A673 (cell line): ENCODE results near the gene INSR.

Experiments
- CTCF ChIP-seq: fragments of 300-800, 200-600 bp; sonication (generic); conservative IDR thresholded peaks from 2 replicates; pipeline ENCODE4 v1.5.1; 2017; ENCODE audit warnings: low read depth, mild to moderate bottlenecking, antibody characterized with exemption, low read length, moderate library complexity, mixed read lengths
- EZH2 ChIP-seq: fragments of 200-600 bp; sonication (generic); IDR thresholded peaks from 2 replicates; pipeline ENCODE4 v1.6.1; 2017; ENCODE audit warnings: borderline replicate concordance, low read depth, mild to moderate bottlenecking, mixed read lengths, antibody characterized with exemption, low read length; ENCODE audit not compliant: poor library complexity, severe bottlenecking

GRCh38 chr19:7219056-7219455 lies 75.2 kb downstream of the INSR start:
- TF ChIP-seq CTCF (no peak), EZH2 (no peak)
